Testis (tissue), 3 donors: Measurements from ENCODE around the gene RFC3. TPM values are rescaled to one million over a fixed set of nuclear protein-coding genes. Genes with fewer than 3 reads are reported as not detected.

Experiments
- DNase-seq: peaks from one replicate; pipeline ENCODE4 v3.0.0-alpha.2; 2019
- H3K27ac ChIP-seq, 2 donors: fragments of 200-600 bp; sonication (generic); one replicate each; pipeline ENCODE4 v1.5.1; 2019
- H3K27me3 ChIP-seq: fragments of 200-600 bp; sonication (generic); one replicate; pipeline ENCODE4 v1.5.1; 2019
- H3K36me3 ChIP-seq: fragments of 200-600 bp; sonication (generic); one replicate; pipeline ENCODE4 v1.5.1; 2017; ENCODE audit warnings: low read depth; ENCODE audit errors: missing control alignments
- H3K4me1 ChIP-seq: fragments of 200-600 bp; sonication (generic); one replicate; pipeline ENCODE4 v1.5.1; 2019
- H3K4me3 ChIP-seq, 2 donors: fragments of 200-600 bp; sonication (generic); one replicate each; pipeline ENCODE4 v1.5.1; 2017 to 2019
- H3K9me3 ChIP-seq: fragments of 200-600 bp; sonication (generic); one replicate; pipeline ENCODE4 v1.5.1; 2017
- POLR2A ChIP-seq: fragments of 450-650 bp; IDR thresholded peaks from one replicate; pipeline ENCODE4 v1.6.1; 2017; ENCODE audit warnings: antibody characterized with exemption, mild to moderate bottlenecking, moderate library complexity
- WGBS, 2 donors: methylation state at CpG; one replicate each; pipeline ENCODE4 v1.1.5; 2018; 5-methylcytosine and 5-hydroxymethylcytosine counted together
- intact Hi-C: fragments of 100-400 bp; cut with DNase I; formaldehyde crosslinking; loops from one replicate; pipeline ENCODE4 v1.15.1; 2023; ENCODE audit warnings: low total_unique reads
- polyA plus RNA-seq: library from polyadenylated mRNA; stranded (reverse); fragments of 350-450 nt; fragmentation: Illumina TruSeq; extraction: RNeasy Lipid Tissue Mini Kit (QIAGEN cat#74804); gene quantifications from one replicate; pipeline ENCODE4 v1.2.3, GENCODE V29; 2014; ENCODE audit warnings: low read depth, low replicate concordance; ENCODE audit not compliant: insufficient read depth
- total RNA-seq, 2 donors: library from RNA; depleted of rRNA; stranded (reverse); fragments of >200 nt; gene quantifications; one replicate each; pipeline ENCODE4 v1.2.3, GENCODE V29; 2016
- TF ChIP-seq, protein P1 (sequence below), 3 experiments: fragments of 450-650 bp in 2 of 3; fragments of 200-600 bp in 1 of 3; sonication (generic) in 1 of 3; IDR thresholded peaks; one replicate each; pipeline ENCODE4 v1.5.1; 2016 to 2019; ENCODE audit warnings: antibody characterized with exemption in 3 of 3, mild to moderate bottlenecking in 2 of 3, moderate library complexity in 1 of 3

Gene RFC3
- total and polyA plus RNA-seq, 3 donors from 2014 or later, result 20.2 to 42.2 (median 35.1) TPM

DNA sequence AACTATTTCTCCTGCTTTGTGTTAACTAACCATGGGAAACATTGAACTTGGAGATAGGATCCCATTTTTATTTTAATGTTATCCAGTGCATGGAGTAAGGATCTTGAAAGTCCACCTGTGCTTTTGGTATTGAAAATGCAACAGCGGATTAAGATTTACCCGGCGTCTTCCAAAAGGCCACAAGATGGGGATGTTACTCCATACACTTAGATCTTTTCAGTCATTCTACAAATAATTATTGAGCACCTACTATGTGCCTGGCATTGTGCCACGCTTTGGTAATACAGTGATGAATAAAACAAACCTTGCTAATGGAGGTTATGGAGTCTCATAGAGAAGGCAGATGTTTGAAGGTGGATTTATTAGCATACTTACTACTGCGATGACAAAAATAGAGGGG is 56.9 kb downstream of the RFC3 start:
- Histone ChIP-seq H3K27ac (no peak overlapping the region), H3K27me3 (no peaks in the 10 kb centered on the region), H3K4me1 (no peaks in the 10 kb centered on the region), H3K36me3 (no peaks in the 10 kb centered on the region), H3K9me3 (no peaks in the 10 kb centered on the region), H3K4me3 (no peak overlapping the region)
- intact Hi-C loops, result no loop called here
- DNase-seq, result no peak
- 93 to 95% methylated on average over 5 of the region's 5 CpGs for WGBS, 2 donors
- no peak for TF ChIP-seq POLR2A
- TF ChIP-seq, protein P1, sequence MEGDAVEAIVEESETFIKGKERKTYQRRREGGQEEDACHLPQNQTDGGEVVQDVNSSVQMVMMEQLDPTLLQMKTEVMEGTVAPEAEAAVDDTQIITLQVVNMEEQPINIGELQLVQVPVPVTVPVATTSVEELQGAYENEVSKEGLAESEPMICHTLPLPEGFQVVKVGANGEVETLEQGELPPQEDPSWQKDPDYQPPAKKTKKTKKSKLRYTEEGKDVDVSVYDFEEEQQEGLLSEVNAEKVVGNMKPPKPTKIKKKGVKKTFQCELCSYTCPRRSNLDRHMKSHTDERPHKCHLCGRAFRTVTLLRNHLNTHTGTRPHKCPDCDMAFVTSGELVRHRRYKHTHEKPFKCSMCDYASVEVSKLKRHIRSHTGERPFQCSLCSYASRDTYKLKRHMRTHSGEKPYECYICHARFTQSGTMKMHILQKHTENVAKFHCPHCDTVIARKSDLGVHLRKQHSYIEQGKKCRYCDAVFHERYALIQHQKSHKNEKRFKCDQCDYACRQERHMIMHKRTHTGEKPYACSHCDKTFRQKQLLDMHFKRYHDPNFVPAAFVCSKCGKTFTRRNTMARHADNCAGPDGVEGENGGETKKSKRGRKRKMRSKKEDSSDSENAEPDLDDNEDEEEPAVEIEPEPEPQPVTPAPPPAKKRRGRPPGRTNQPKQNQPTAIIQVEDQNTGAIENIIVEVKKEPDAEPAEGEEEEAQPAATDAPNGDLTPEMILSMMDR (IDR thresholded peaks at IDR 0.05), result no peak

DNA sequence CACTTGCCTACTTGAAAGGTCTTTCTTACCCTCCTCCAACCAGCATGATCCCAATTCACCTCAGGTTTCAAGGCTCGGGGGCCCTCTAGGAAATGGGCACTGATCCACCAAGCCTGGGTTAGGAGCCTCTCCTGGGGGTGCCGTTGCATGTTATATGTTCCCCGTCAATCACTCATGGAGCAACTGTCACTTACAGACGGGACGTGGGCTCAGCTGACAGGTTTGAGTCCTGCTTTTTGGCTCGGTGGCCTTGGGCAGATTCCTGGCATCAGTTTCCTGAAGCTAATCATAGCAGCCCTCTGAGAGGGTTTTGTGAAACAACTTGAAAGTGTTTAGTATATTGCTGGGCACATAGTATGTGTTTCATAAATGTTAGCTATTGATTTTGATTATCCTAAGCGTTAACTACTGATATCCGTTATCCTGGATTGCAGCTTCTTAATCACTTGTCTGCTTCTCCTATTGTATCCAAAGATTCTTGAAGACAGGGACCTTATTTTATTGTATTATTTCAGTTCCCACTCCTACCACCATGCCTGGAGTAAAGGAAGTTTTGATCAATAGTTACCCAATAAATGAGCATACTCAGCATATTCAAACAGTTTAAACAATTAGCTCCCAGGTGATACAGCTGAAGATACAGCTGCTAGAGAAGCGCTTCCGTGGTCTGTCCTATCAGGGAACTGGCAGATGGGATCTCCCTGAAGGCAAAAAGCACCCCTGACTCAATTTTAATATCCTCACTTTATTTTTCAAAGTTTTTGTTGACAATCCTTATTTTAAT is 57.9 kb downstream of the RFC3 start:
- no peak for DNase-seq
- WGBS, 2 donors, result 76 to 94% methylated on average over 10 of the region's 10 CpGs
- Histone ChIP-seq H3K9me3 (no peaks in the 10 kb centered on the region), H3K27me3 (no peaks in the 10 kb centered on the region), H3K4me1 (no peaks in the 10 kb centered on the region), H3K27ac (no peak overlapping the region), H3K36me3 (no peaks in the 10 kb centered on the region), H3K4me3 (no peak overlapping the region)
- intact Hi-C loops, result no loop called here
- TF ChIP-seq, protein P1 (IDR thresholded peaks at IDR 0.05), result no peak
- no peak for TF ChIP-seq POLR2A

DNA sequence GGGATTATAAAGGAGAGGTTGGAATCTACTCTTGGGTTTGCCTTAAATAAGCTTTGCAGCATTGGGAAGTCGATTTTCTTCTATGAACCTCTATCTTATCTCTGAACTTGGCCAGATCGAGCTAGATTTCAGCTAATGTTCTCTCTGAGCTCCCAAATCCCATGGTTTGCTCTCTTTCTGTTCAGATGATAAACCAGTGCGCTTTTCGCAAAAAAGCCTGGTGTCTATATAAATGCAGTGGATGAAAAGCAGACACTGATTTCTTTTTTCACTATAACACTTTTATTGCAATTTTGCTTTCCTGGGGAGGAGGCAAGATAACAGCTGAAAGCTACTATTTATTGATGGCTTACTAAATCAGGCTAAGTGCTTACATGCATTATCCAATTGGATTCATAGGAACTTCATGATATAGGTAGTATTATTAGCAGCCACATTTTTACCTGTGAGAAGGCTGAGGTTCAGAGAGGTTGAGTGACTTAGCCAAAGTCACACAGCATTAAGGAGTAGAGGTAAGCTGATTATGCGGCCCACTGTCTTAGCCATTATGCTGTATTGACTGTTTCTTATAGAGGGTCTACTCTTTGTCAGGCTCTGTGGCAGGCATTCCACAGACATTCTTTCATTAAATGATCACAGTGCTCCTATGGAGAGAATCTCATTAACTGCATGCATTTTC is 58.9 kb downstream of the RFC3 start:
- TF ChIP-seq POLR2A, result no peak
- TF ChIP-seq, protein P1 (IDR thresholded peaks at IDR 0.05), result no peak

DNA sequence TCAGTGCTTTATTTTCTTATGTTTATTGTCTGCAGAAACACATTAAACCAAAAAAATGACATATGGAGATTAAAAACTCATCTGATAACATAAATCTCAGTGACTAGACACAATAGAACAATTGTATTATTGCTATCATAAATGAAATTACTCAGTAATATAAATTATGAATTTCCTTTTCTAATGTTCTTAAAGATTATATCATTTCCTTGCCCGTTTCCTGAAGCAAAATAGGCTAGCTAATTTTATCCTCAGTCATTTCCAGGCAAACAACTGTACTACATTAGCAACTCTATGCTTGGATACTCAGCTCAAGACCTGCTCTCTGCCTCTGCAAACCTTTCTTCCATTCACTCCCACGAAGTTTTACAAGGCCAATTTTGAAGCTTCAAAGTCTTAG is 61.2 kb downstream of the RFC3 start:
- H3K36me3 ChIP-seq, result no peaks in the 10 kb centered on the region
- 62 to 65% methylated on average over 2 of the region's 2 CpGs for WGBS, 2 donors
- DNase-seq, result no peak
- intact Hi-C loops, result no loop called here
- no peaks in the 10 kb centered on the region for H3K9me3 ChIP-seq
- no peaks in the 10 kb centered on the region for H3K27me3 ChIP-seq
- H3K4me1 ChIP-seq, result no peaks in the 10 kb centered on the region
- no peak overlapping the region for H3K4me3 ChIP-seq
- H3K27ac ChIP-seq, result no peak overlapping the region
- TF ChIP-seq, protein P1 (IDR thresholded peaks at IDR 0.05), result no peak
- TF ChIP-seq POLR2A, result no peak

More for the DNA sequence above, 58.9 kb downstream of the RFC3 start:
- intact Hi-C loops, result no loop called here
- WGBS, 2 donors, result 84 to 91% methylated on average over 5 of the region's 5 CpGs
- Histone ChIP-seq H3K36me3 (no peaks in the 10 kb centered on the region), H3K27me3 (no peaks in the 10 kb centered on the region), H3K4me1 (no peaks in the 10 kb centered on the region), H3K27ac (no peak overlapping the region), H3K4me3 (no peak overlapping the region), H3K9me3 (no peaks in the 10 kb centered on the region)
- DNase-seq, result no peak
